SH-SY5Y (cell line): ENCODE results near the gene EFNB2.

Experiments used
- GATA2 ChIP-seq: IDR thresholded peaks from 2 replicates; pipeline ENCODE4 v1.6.1; 2011; ENCODE audit warnings: mild to moderate bottlenecking, low read depth, low read length
- GATA3 ChIP-seq: IDR thresholded peaks from 2 replicates; pipeline ENCODE4 v1.6.1; 2011; ENCODE audit warnings: low read depth, mild to moderate bottlenecking, low read length, moderate library complexity

- TF ChIP-seq GATA2 (no peak), GATA3 (no peak)
Observed at GRCh38 chr13:106536244-106537034, 977 bp upstream of the EFNB2 start.
